IMR-90 (cell line): ENCODE results near the gene RPL35. TPM values are rescaled to one million over a fixed set of nuclear protein-coding genes. Genes with fewer than 3 reads are reported as not detected.

Experiments
- ATAC-seq: fragments of 200-7000 bp; cut with Tn5 transposase; 2 replicates; pipeline ENCODE4 v1.9.1; 2020; ENCODE audit warnings: low read depth, mild to moderate bottlenecking, moderate library complexity
- BruUV-seq: library from RNA; stranded (reverse); fragments of 400-500 nt; replicated peaks from 2 replicates; lab custom pipeline; 2021; lab: Mats Ljungman, UMichigan
- CTCF ChIA-PET: fragments of 300-600 bp; formaldehyde crosslinking; extraction: SDS; loops from one replicate; lab custom pipeline; 2021; ENCODE audit warnings: antibody characterized with exemption; lab: Yijun Ruan, JAX
- POLR2A ChIA-PET: fragments of 300-600 bp; sonication (Branson Sonifier 250); formaldehyde crosslinking; loops from one replicate; lab custom pipeline; 2022; ENCODE audit warnings: antibody characterized with exemption; ENCODE audit not compliant: unreplicated experiment; lab: Charles Lee
- DNase-seq: peaks from one replicate; pipeline ENCODE4 v3.0.0; 2013
- H2AFZ ChIP-seq: replicated peaks from 2 replicates; pipeline ENCODE3; 2013; ENCODE audit warnings: low read length, mild to moderate bottlenecking; ENCODE audit not compliant: poor library complexity
- H2AK5ac ChIP-seq: 2 replicates; pipeline ENCODE4 v1.6.1; 2013; ENCODE audit warnings: low read depth, low read length, inconsistent platforms
- H2AK9ac ChIP-seq: replicated peaks from 2 replicates; pipeline ENCODE3; 2013; ENCODE audit warnings: mild to moderate bottlenecking, low read depth, low read length, moderate library complexity; ENCODE audit not compliant: poor library complexity
- H2BK120ac ChIP-seq: 2 replicates; pipeline ENCODE4 v1.6.1; 2013; ENCODE audit warnings: low read depth, low read length, inconsistent platforms
- H2BK15ac ChIP-seq: 3 replicates; pipeline ENCODE4 v1.6.1; 2013; ENCODE audit warnings: low read depth, low read length, inconsistent platforms
- H2BK20ac ChIP-seq: 2 replicates; pipeline ENCODE4 v1.6.1; 2013; ENCODE audit warnings: low read depth, mild to moderate bottlenecking, inconsistent platforms, low read length, moderate library complexity
- H2BK5ac ChIP-seq: 2 replicates; pipeline ENCODE4 v1.6.1; 2013; ENCODE audit warnings: mild to moderate bottlenecking, low read depth, low read length, inconsistent platforms; ENCODE audit not compliant: poor library complexity, severe bottlenecking
- H3K14ac ChIP-seq: replicated peaks from 2 replicates; pipeline ENCODE4 v1.6.1; 2013; ENCODE audit warnings: low read depth, low read length, inconsistent platforms
- H3K18ac ChIP-seq: 2 replicates; pipeline ENCODE4 v1.6.1; 2013; ENCODE audit warnings: low read depth, low read length, control low read depth
- H3K23ac ChIP-seq: 2 replicates; pipeline ENCODE4 v1.6.1; 2013; ENCODE audit warnings: low read depth, low read length, inconsistent platforms
- H3K27ac ChIP-seq: 2 replicates; pipeline ENCODE4 v1.5.1; 2013; ENCODE audit warnings: mild to moderate bottlenecking, control low read depth, low read length; ENCODE audit not compliant: insufficient read depth
- H3K27me3 ChIP-seq: 2 replicates; pipeline ENCODE4 v1.6.1; 2013; ENCODE audit warnings: low read length; ENCODE audit not compliant: control insufficient read depth, insufficient read depth
- H3K36me3 ChIP-seq: 2 replicates; pipeline ENCODE4 v1.6.1; 2013; ENCODE audit warnings: low read length, mixed read lengths; ENCODE audit not compliant: control insufficient read depth, insufficient read depth
- H3K4ac ChIP-seq: 2 replicates; pipeline ENCODE4 v1.6.1; 2013; ENCODE audit warnings: low read depth, low read length, inconsistent platforms
- H3K4me1 ChIP-seq: 2 replicates; pipeline ENCODE4 v1.6.1; 2013; ENCODE audit warnings: low read length, mixed read lengths; ENCODE audit not compliant: control insufficient read depth, insufficient read depth
- H3K4me2 ChIP-seq: 2 replicates; pipeline ENCODE4 v1.6.1; 2013; ENCODE audit warnings: low read depth, mild to moderate bottlenecking, control low read depth, low read length, moderate library complexity
- H3K4me3 ChIP-seq: 2 replicates; pipeline ENCODE4 v1.5.1; 2013; ENCODE audit warnings: low read depth, mild to moderate bottlenecking, control low read depth, low read length, moderate library complexity; ENCODE audit not compliant: insufficient read depth
- H3K56ac ChIP-seq: 2 replicates; pipeline ENCODE4 v1.6.1; 2013; ENCODE audit warnings: low read length, inconsistent platforms; ENCODE audit not compliant: insufficient read depth; ENCODE audit errors: extremely low read depth
- H3K79me1 ChIP-seq, 2 experiments: 2 replicates each; pipeline ENCODE4 v1.6.1; 2013; ENCODE audit warnings: low read length in 2 of 2, inconsistent platforms in 1 of 2, low read depth in 1 of 2
- H3K9ac ChIP-seq: 2 replicates; pipeline ENCODE4 v1.6.1; 2013; ENCODE audit warnings: low read depth, low read length, control low read depth
- H3K9me1 ChIP-seq: 2 replicates; pipeline ENCODE4 v1.6.1; 2013; ENCODE audit warnings: low read length, inconsistent platforms; ENCODE audit not compliant: insufficient read depth
- H3K9me3 ChIP-seq: 2 replicates; pipeline ENCODE4 v1.6.1; 2013; ENCODE audit warnings: low read length; ENCODE audit not compliant: control insufficient read depth, insufficient read depth
- H4K20me1 ChIP-seq: 2 replicates; pipeline ENCODE4 v1.6.1; 2013; ENCODE audit warnings: low read length, inconsistent platforms; ENCODE audit not compliant: insufficient read depth
- H4K5ac ChIP-seq: 2 replicates; pipeline ENCODE4 v1.6.1; 2013; ENCODE audit warnings: mild to moderate bottlenecking, low read depth, low read length, control low read depth
- H4K8ac ChIP-seq, 2 experiments: 2 replicates each; pipeline ENCODE4 v1.6.1; 2013; ENCODE audit warnings: low read depth in 2 of 2, low read length in 2 of 2, control low read depth in 1 of 2, inconsistent platforms in 1 of 2
- H4K91ac ChIP-seq: 2 replicates; pipeline ENCODE4 v1.6.1; 2013; ENCODE audit warnings: low read depth, low read length, inconsistent platforms; ENCODE audit not compliant: insufficient read depth
- BHLHE40 ChIP-seq: fragments of 150-350 bp; IDR thresholded peaks from 2 replicates; pipeline ENCODE4 v1.6.1; 2016; ENCODE audit warnings: mild to moderate bottlenecking, low read depth, low read length
- CHD1 ChIP-seq: IDR thresholded peaks from 2 replicates; pipeline ENCODE4 v1.6.1; 2012; ENCODE audit warnings: low read depth, low read length, improper control_type of control experiment
- RFX5 ChIP-seq: IDR thresholded peaks from 2 replicates; pipeline ENCODE4 v1.8.0; 2012; ENCODE audit warnings: low read depth, mild to moderate bottlenecking, low read length, moderate library complexity
- USF2 ChIP-seq: fragments of 150-350 bp; IDR thresholded peaks from 2 replicates; pipeline ENCODE4 v1.6.1; 2017; ENCODE audit warnings: mild to moderate bottlenecking, antibody characterized with exemption, low read length, low read depth
- WGBS, 2 experiments: methylation state at CpG; one replicate each; pipeline versions ENCODE4 v1.1.5 to v1.1.7; 2013; ENCODE audit warnings: missing lambda C conversion rate in 2 of 2; ENCODE audit not compliant: insufficient read length in 1 of 2; ENCODE audit errors: extremely low coverage in 2 of 2; 5-methylcytosine and 5-hydroxymethylcytosine counted together
- dilution Hi-C: fragments of 300-500 bp; cut with HindIII; formaldehyde crosslinking; loops from one replicate; pipeline ENCODE4 v1.14.3; 2018; ENCODE audit warnings: low sequenced_read_pairs; ENCODE audit not compliant: unreplicated experiment
- in situ Hi-C: fragments of 300-500 bp; cut with MboI; formaldehyde crosslinking; loops from 3 replicates; pipeline ENCODE4 v1.14.3; 2019; ENCODE audit warnings: low sequenced_read_pairs, inconsistent platforms, mixed read lengths
- intact Hi-C: fragments of 100-400 bp; cut with micrococcal nuclease; formaldehyde crosslinking; loops from 2 replicates; pipeline ENCODE4 v1.10.0; 2022
- polyA plus RNA-seq, 3 experiments: library from polyadenylated mRNA; depleted of rRNA; stranded (reverse); fragments of >200 nt; gene quantifications; 2 replicates each; pipeline ENCODE4 v1.2.3, GENCODE V29; 2012; ENCODE audit warnings: low replicate concordance in 1 of 3
- total RNA-seq: library from RNA; depleted of rRNA; stranded (reverse); fragments of >200 nt; gene quantifications from 2 replicates; pipeline ENCODE4 v1.2.3, GENCODE V29; 2012

The RPL35 gene
- total and polyA plus RNA-seq, 2 of the 4 experiments (the other 2 are of a cell fraction): 881 to 1,650 TPM

- ATAC-seq (no peak), DNase-seq (no peak)
- Histone ChIP-seq H3K36me3 (no peaks in the 10 kb centered on the region), H4K8ac (peak overlapping the region in 1 of 2 experiments; percentile 82; a peak in 2 of 4 replicates), H3K9ac (peak overlapping the region; percentile 27; the same call in 1 of the 2 replicates), H2BK20ac (peak overlapping the region; percentile 58; the same call in 1 of the 2 replicates), H3K4me2 (no peak overlapping the region), H3K9me3 (no peaks in the 10 kb centered on the region), H2BK15ac (peak overlapping the region; percentile 25; the same call in 2 of the 3 replicates), H3K4me3 (no peak overlapping the region), H3K14ac (peak overlapping the region; percentile 64), H2AK5ac (peak overlapping the region; percentile 71), H3K27me3 (no peaks in the 10 kb centered on the region), H3K27ac (peak overlapping the region; percentile 61; the same call in 1 of the 2 replicates), H3K4me1 (peaks cover 24% of the 10 kb centered on the region), H3K9me1 (peaks cover 4% of the 10 kb centered on the region; the same call in 1 of the 2 replicates), H3K4ac (peak overlapping the region; percentile 42), H3K23ac (no peak overlapping the region), H4K5ac (peak overlapping the region; percentile 30; the same call in 1 of the 2 replicates), H2BK5ac (peak overlapping the region; percentile 17), H3K79me1 (no peaks in the 10 kb centered on the region), H4K91ac (peak overlapping the region; percentile 33; the same call in 1 of the 2 replicates), H3K18ac (peak overlapping the region; percentile 51), H2BK120ac (peak overlapping the region; percentile 61), H4K20me1 (no peaks in the 10 kb centered on the region; the same call in 1 of the 2 replicates), H2AK9ac (peak overlapping the region; percentile 17), H2AFZ (peak overlapping the region; percentile 52), H3K56ac (no peak overlapping the region)
- in situ Hi-C loops: no loop called here
- dilution Hi-C loops: no loop called here
- POLR2A ChIA-PET: no interaction called here
- 82% methylated on average over 4 of the region's 9 CpGs; no CpG with 5 or more reads in 1 of the 2 experiments for WGBS, 2 experiments
- CTCF ChIA-PET: interaction anchor here (0.7 to 1.5 kb wide), 4 partner anchors 22 to 60 kb away, joined by 3 to 9 read pairs (median 5); partner anchors contain the start of genes OLFML2A and WDR38
- TF ChIP-seq USF2 (no peak), CHD1 (no peak), RFX5 (no peak), BHLHE40 (no peak)
- BruUV-seq: no TSS peak
- intact Hi-C loops: loop anchor here (1.0 kb wide), 1 partner anchor 53 kb away; no protein-coding TSS in a partner anchor
Measured at GRCh38 chr9:124831642-124832364, 30.0 kb downstream of the RPL35 start.
